ENCODE measurements around the gene TPRG1. TPM values are rescaled to one million over a fixed set of nuclear protein-coding genes. Genes with fewer than 3 reads are reported as not detected.

TPRG1 gene
- total RNA-seq, 4 donors from 2014 or later, result 11.7 to 37.3 (median 14.8) TPM

- Histone ChIP-seq H3K4me1 (peaks cover 0 to 10% (median 4%) of the 10 kb centered on the region in 4 donors), H3K36me3 (no peaks in the 10 kb centered on the region), H3K27me3 (no peaks in the 10 kb centered on the region), H3K4me3 (no peak overlapping the region), H3K27ac (no peak overlapping the region), H3K9me3 (no peaks in the 10 kb centered on the region)
- WGBS, 2 donors, result 88 to 96% methylated on average over 2 of the region's 2 CpGs
- DNase-seq (ENCODE audit: low spot score in 2 of 2), result no peak
- TF ChIP-seq CTCF (IDR thresholded peaks at IDR 0.05) (no peak), EP300 (IDR thresholded peaks at IDR 0.05) (no peak), POLR2A (IDR thresholded peaks at IDR 0.05) (no peak)
Measured at GRCh38 chr3:189275852-189276251, 104.1 kb downstream of the TPRG1 start.

GRCh38 chr3:189276444-189277219, 104.9 kb downstream of the TPRG1 start:
- H3K4me1 ChIP-seq, result peaks cover 0 to 10% (median 4%) of the 10 kb centered on the region in 4 donors
- peak in 1 of 2 donors; percentile 34 for DNase-seq (ENCODE audit: low spot score in 2 of 2)
- WGBS, 2 donors, result 34 to 47% methylated on average over 5 of the region's 5 CpGs
- no peak for TF ChIP-seq CTCF (IDR thresholded peaks at IDR 0.05)
- TF ChIP-seq POLR2A (IDR thresholded peaks at IDR 0.05), result no peak
- TF ChIP-seq EP300 (IDR thresholded peaks at IDR 0.05), result peak in 1 of 2 donors; percentile 37
- no peaks in the 10 kb centered on the region for H3K9me3 ChIP-seq
- H3K27ac ChIP-seq, result peak overlapping the region in 1 of 4 donors; percentile 28
- no peaks in the 10 kb centered on the region for H3K36me3 ChIP-seq
- no peak overlapping the region for H3K4me3 ChIP-seq
- H3K27me3 ChIP-seq, result no peaks in the 10 kb centered on the region

- WGBS, 2 donors, result 65 to 74% methylated on average over 3 of the region's 3 CpGs
- Histone ChIP-seq H3K27ac (no peak overlapping the region), H3K4me1 (peaks cover 0 to 10% (median 4%) of the 10 kb centered on the region in 4 donors), H3K36me3 (no peaks in the 10 kb centered on the region), H3K27me3 (no peaks in the 10 kb centered on the region), H3K9me3 (no peaks in the 10 kb centered on the region), H3K4me3 (no peak overlapping the region)
- TF ChIP-seq CTCF (IDR thresholded peaks at IDR 0.05), result no peak
- no peak for DNase-seq (ENCODE audit: low spot score in 2 of 2)
Measured at GRCh38 chr3:189277711-189278110, 105.9 kb downstream of the TPRG1 start.

- H3K27ac ChIP-seq, result no peak overlapping the region
- TF ChIP-seq CTCF (IDR thresholded peaks at IDR 0.05) (no peak), POLR2A (IDR thresholded peaks at IDR 0.05) (no peak), EP300 (IDR thresholded peaks at IDR 0.05) (no peak)
- H3K4me3 ChIP-seq, result no peak overlapping the region
- 87 to 89% methylated on average over 3 of the region's 3 CpGs for WGBS, 2 donors
- no peaks in the 10 kb centered on the region for H3K27me3 ChIP-seq
- no peaks in the 10 kb centered on the region for H3K9me3 ChIP-seq
- H3K4me1 ChIP-seq, result peaks cover 0 to 10% (median 4%) of the 10 kb centered on the region in 4 donors
- DNase-seq (ENCODE audit: low spot score in 2 of 2), result no peak
- no peaks in the 10 kb centered on the region for H3K36me3 ChIP-seq
Measured at GRCh38 chr3:189278221-189278620, 106.5 kb downstream of the TPRG1 start.

GRCh38 chr3:189282189-189282588, 110.4 kb downstream of the TPRG1 start:
- WGBS, 2 donors, result 82 to 86% methylated on average over 3 of the region's 3 CpGs
- Histone ChIP-seq H3K4me1 (peaks cover 0 to 4% (median 0%) of the 10 kb centered on the region in 4 donors), H3K27me3 (no peaks in the 10 kb centered on the region), H3K9me3 (no peaks in the 10 kb centered on the region), H3K4me3 (no peak overlapping the region), H3K27ac (no peak overlapping the region), H3K36me3 (no peaks in the 10 kb centered on the region)
- DNase-seq (ENCODE audit: low spot score in 2 of 2), result no peak
- TF ChIP-seq CTCF (IDR thresholded peaks at IDR 0.05), result no peak
- TF ChIP-seq POLR2A (IDR thresholded peaks at IDR 0.05), result no peak
- TF ChIP-seq EP300 (IDR thresholded peaks at IDR 0.05), result no peak
